Measurements from ENCODE around the gene DPP9.

The DPP9 gene

GRCh38 chr19:4653793-4654436, 69.7 kb downstream of the DPP9 start:
- no peak for DNase-seq

- DNase-seq = no peak
These were observed 71.6 kb downstream of the DPP9 start for GRCh38 chr19:4652075-4652474.

- DNase-seq = no peak
These were observed 73.5 kb downstream of the DPP9 start for GRCh38 chr19:4650159-4650558.

- DNase-seq = no peak
These were observed 74.1 kb downstream of the DPP9 start for GRCh38 chr19:4649392-4650047.

- DNase-seq = no peak
These were observed 75.7 kb downstream of the DPP9 start for GRCh38 chr19:4647676-4648644.

GRCh38 chr19:4645718-4646117, 77.9 kb downstream of the DPP9 start:
- DNase-seq = no peak

- DNase-seq = no peak
These were observed 81.0 kb downstream of the DPP9 start for GRCh38 chr19:4642625-4643024.

GRCh38 chr19:4641132-4641531, 82.5 kb downstream of the DPP9 start:
- DNase-seq = no peak

- no peak for DNase-seq
These were observed 83.2 kb downstream of the DPP9 start for GRCh38 chr19:4640247-4641000.

GRCh38 chr19:4639531-4640246, 84.0 kb downstream of the DPP9 start:
- no peak for DNase-seq

GRCh38 chr19:4638828-4639530, 84.7 kb downstream of the DPP9 start, which contains the start of gene TNFAIP8L1:
Gene TNFAIP8L1, plus strand, starts transcription at chr19:4639516. Its CDS starts 12,354 bp downstream, at chr19:4651870.
- peak; percentile 89 for DNase-seq

GRCh38 chr19:4638317-4638716, 85.3 kb downstream of the DPP9 start:
- no peak for DNase-seq

GRCh38 chr19:4636761-4637160, 86.9 kb downstream of the DPP9 start:
- DNase-seq = no peak

- DNase-seq = peak; percentile 34
These were observed 87.4 kb downstream of the DPP9 start for GRCh38 chr19:4636151-4636717.

GRCh38 chr19:4635754-4636116, 87.9 kb downstream of the DPP9 start:
- no peak for DNase-seq

- peak; percentile 47 for DNase-seq
These were observed 90.3 kb downstream of the DPP9 start for GRCh38 chr19:4633140-4633967.

Measured in KG1 (cell line).